ENCODE measurements around the gene CYP27B1. TPM values are rescaled to one million over a fixed set of nuclear protein-coding genes. Genes with fewer than 3 reads are reported as not detected.

The CYP27B1 gene
- total RNA-seq, 3 donors from 2014 or later, result 0.33 to 2.2 (median 0.48) TPM

- no peak overlapping the region for H3K4me3 ChIP-seq
- no peaks in the 10 kb centered on the region for H3K4me1 ChIP-seq
- no peaks in the 10 kb centered on the region for H3K27me3 ChIP-seq
- H3K36me3 ChIP-seq, result peaks cover 7% of the 10 kb centered on the region
- intact Hi-C loops (cut with DNase I; ENCODE audit: low total_unique reads), result no loop called here
- TF ChIP-seq POLR2AphosphoS5 (IDR thresholded peaks at IDR 0.05) (no peak), CTCF (IDR thresholded peaks at IDR 0.05) (no peak), POLR2A (IDR thresholded peaks at IDR 0.05) (no peak)
- no peak overlapping the region for H3K27ac ChIP-seq
- no peaks in the 10 kb centered on the region for H3K9me3 ChIP-seq
- peak in 1 of 2 donors; percentile 13 for DNase-seq (ENCODE audit: low spot score in 2 of 2)
Measured at GRCh38 chr12:57719777-57720605, 46.9 kb downstream of the CYP27B1 start.

- TF ChIP-seq POLR2A (IDR thresholded peaks at IDR 0.05) (no peak), CTCF (IDR thresholded peaks at IDR 0.05) (no peak), POLR2AphosphoS5 (IDR thresholded peaks at IDR 0.05) (no peak)
- intact Hi-C loops (cut with DNase I; ENCODE audit: low total_unique reads), result no loop called here
- peak in 1 of 2 donors; percentile 2 for DNase-seq (ENCODE audit: low spot score in 2 of 2)
- Histone ChIP-seq H3K4me1 (no peaks in the 10 kb centered on the region), H3K36me3 (peaks cover 7% of the 10 kb centered on the region), H3K9me3 (no peaks in the 10 kb centered on the region), H3K27ac (no peak overlapping the region), H3K4me3 (no peak overlapping the region), H3K27me3 (no peaks in the 10 kb centered on the region)
Measured at GRCh38 chr12:57718641-57719528, 48.0 kb downstream of the CYP27B1 start.

GRCh38 chr12:57717846-57718640 is 48.8 kb downstream of the CYP27B1 start:
- H3K4me1 ChIP-seq, result no peaks in the 10 kb centered on the region
- no peak overlapping the region for H3K4me3 ChIP-seq
- no peak for DNase-seq (ENCODE audit: low spot score in 2 of 2)
- TF ChIP-seq CTCF (IDR thresholded peaks at IDR 0.05) (no peak), POLR2AphosphoS5 (IDR thresholded peaks at IDR 0.05) (no peak), POLR2A (IDR thresholded peaks at IDR 0.05) (no peak)
- no peak overlapping the region for H3K27ac ChIP-seq
- intact Hi-C loops (cut with DNase I; ENCODE audit: low total_unique reads), result no loop called here
- H3K27me3 ChIP-seq, result no peaks in the 10 kb centered on the region
- no peaks in the 10 kb centered on the region for H3K9me3 ChIP-seq
- peaks cover 7% of the 10 kb centered on the region for H3K36me3 ChIP-seq

- H3K27me3 ChIP-seq, result no peaks in the 10 kb centered on the region
- H3K27ac ChIP-seq, result no peak overlapping the region
- no peaks in the 10 kb centered on the region for H3K4me1 ChIP-seq
- TF ChIP-seq POLR2AphosphoS5 (IDR thresholded peaks at IDR 0.05) (no peak), POLR2A (IDR thresholded peaks at IDR 0.05) (no peak), CTCF (IDR thresholded peaks at IDR 0.05) (no peak)
- peaks cover 7% of the 10 kb centered on the region for H3K36me3 ChIP-seq
- intact Hi-C loops (cut with DNase I; ENCODE audit: low total_unique reads), result no loop called here
- H3K4me3 ChIP-seq, result no peak overlapping the region
- H3K9me3 ChIP-seq, result no peaks in the 10 kb centered on the region
- DNase-seq (ENCODE audit: low spot score in 2 of 2), result no peak
Measured at GRCh38 chr12:57717131-57717530, 49.7 kb downstream of the CYP27B1 start.

All from breast epithelium (tissue), 4 donors.